Loucy (cell line): ENCODE data around the gene ARL16.

ENCODE experiments used
- H2AFZ ChIP-seq: fragments of 200-600 bp; sonication (generic); 2 replicates; pipeline ENCODE4 v1.6.0; 2016; ENCODE audit warnings: antibody characterized with exemption, mild to moderate bottlenecking, low read length, moderate library complexity
- H3F3A ChIP-seq: fragments of 200-600 bp; 2 replicates; pipeline ENCODE4 v1.6.0; 2016; ENCODE audit warnings: antibody characterized with exemption, low read depth, mild to moderate bottlenecking
- H3K27me3 ChIP-seq: fragments of 200-600 bp; sonication (generic); 2 replicates; pipeline ENCODE4 v1.6.1; 2014; ENCODE audit warnings: low read length, mild to moderate bottlenecking; ENCODE audit not compliant: insufficient read depth, poor library complexity, severe bottlenecking
- H3K36me3 ChIP-seq: fragments of 200-600 bp; sonication (generic); 2 replicates; pipeline ENCODE4 v1.6.1; 2016; ENCODE audit warnings: low read length; ENCODE audit not compliant: insufficient read depth
- H3K4me1 ChIP-seq: fragments of 200-600 bp; sonication (generic); 2 replicates; pipeline ENCODE4 v1.5.1; 2014; ENCODE audit warnings: low read length, mild to moderate bottlenecking; ENCODE audit not compliant: insufficient read depth, poor library complexity, severe bottlenecking
- H3K4me2 ChIP-seq: fragments of 200-600 bp; sonication (generic); 2 replicates; pipeline ENCODE4 v1.6.0; 2014; ENCODE audit warnings: antibody characterized with exemption, low read length, low read depth, mild to moderate bottlenecking; ENCODE audit not compliant: poor library complexity, severe bottlenecking
- H3K4me3 ChIP-seq: fragments of 200-600 bp; sonication (generic); 2 replicates; pipeline ENCODE4 v1.5.1; 2014; ENCODE audit warnings: low read length, mild to moderate bottlenecking, mixed read lengths; ENCODE audit not compliant: poor library complexity, severe bottlenecking
- H3K79me2 ChIP-seq: fragments of 200-600 bp; sonication (generic); 2 replicates; pipeline ENCODE4 v1.6.1; 2014; ENCODE audit warnings: low read length; ENCODE audit not compliant: insufficient read depth
- H3K9ac ChIP-seq: fragments of 200-600 bp; sonication (generic); 2 replicates; pipeline ENCODE4 v1.6.0; 2014; ENCODE audit warnings: mild to moderate bottlenecking, low read depth, low read length, moderate library complexity; ENCODE audit not compliant: poor library complexity, severe bottlenecking
- H3K9me2 ChIP-seq: fragments of 200-600 bp; sonication (generic); replicated peaks from 2 replicates; pipeline ENCODE4 v1.6.1; 2016; ENCODE audit warnings: low read depth, low read length, mixed read lengths
- H3K9me3 ChIP-seq: fragments of 200-600 bp; sonication (generic); 2 replicates; pipeline ENCODE4 v1.6.1; 2014; ENCODE audit warnings: mild to moderate bottlenecking, antibody characterized with exemption, low read length, low read depth; ENCODE audit not compliant: insufficient read depth
- H4K20me1 ChIP-seq: fragments of 200-600 bp; sonication (generic); 2 replicates; pipeline ENCODE4 v1.6.0; 2014; ENCODE audit warnings: antibody characterized with exemption, low read length, mild to moderate bottlenecking; ENCODE audit not compliant: insufficient read depth, poor library complexity, severe bottlenecking
- CTCF ChIP-seq: fragments of 200-600 bp; sonication (generic); conservative IDR thresholded peaks from 2 replicates; pipeline ENCODE4 v1.5.1; 2014; ENCODE audit warnings: mild to moderate bottlenecking, antibody characterized with exemption, low read length
- EZH2phosphoT487 ChIP-seq: fragments of 200-600 bp; IDR thresholded peaks from 2 replicates; pipeline ENCODE4 v1.6.1; 2018; ENCODE audit warnings: antibody characterized with exemption, mild to moderate bottlenecking, moderate library complexity, borderline replicate concordance

Gene ARL16

DNA sequence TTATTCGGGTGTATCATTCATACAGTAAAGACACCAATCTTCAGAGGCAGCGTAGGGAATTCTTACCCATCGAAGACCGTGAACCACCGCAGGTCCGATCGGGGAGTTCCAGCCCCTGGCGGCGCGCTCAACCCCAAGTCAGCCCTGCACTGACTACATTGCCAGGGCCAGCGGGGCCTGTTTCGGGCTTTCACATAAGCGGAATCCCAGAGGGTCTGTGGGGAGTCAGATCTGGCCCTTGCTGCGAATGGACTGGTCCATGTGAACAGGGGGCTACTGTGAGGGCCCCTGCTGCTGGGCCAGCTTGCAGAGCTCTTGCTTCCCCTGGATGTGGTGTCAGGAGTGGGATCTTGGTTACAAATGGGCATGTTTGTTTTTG is 34.9 kb downstream of the ARL16 start:
- H2AFZ ChIP-seq, result no peak overlapping the region
- H3K4me2 ChIP-seq, result no peak overlapping the region
- no peak overlapping the region for H3K4me3 ChIP-seq
- H3K9ac ChIP-seq, result no peak overlapping the region
- no peaks in the 10 kb centered on the region for H4K20me1 ChIP-seq
- no peaks in the 10 kb centered on the region for H3K27me3 ChIP-seq
- no peaks in the 10 kb centered on the region for H3F3A ChIP-seq
- H3K9me3 ChIP-seq, result no peaks in the 10 kb centered on the region
- TF ChIP-seq CTCF (no peak), EZH2phosphoT487 (no peak)
- H3K4me1 ChIP-seq, result peaks cover 11% of the 10 kb centered on the region
- H3K79me2 ChIP-seq, result no peaks in the 10 kb centered on the region
- H3K9me2 ChIP-seq, result no peaks in the 10 kb centered on the region
- H3K36me3 ChIP-seq, result no peaks in the 10 kb centered on the region

- H3K4me1 ChIP-seq, result peaks cover 6% of the 10 kb centered on the region
- no peaks in the 10 kb centered on the region for H4K20me1 ChIP-seq
- no peak overlapping the region for H2AFZ ChIP-seq
- no peaks in the 10 kb centered on the region for H3K79me2 ChIP-seq
- no peaks in the 10 kb centered on the region for H3K9me3 ChIP-seq
- no peak overlapping the region for H3K9ac ChIP-seq
- H3K9me2 ChIP-seq, result no peaks in the 10 kb centered on the region
- TF ChIP-seq EZH2phosphoT487 (no peak), CTCF (no peak)
- H3K36me3 ChIP-seq, result no peaks in the 10 kb centered on the region
- no peaks in the 10 kb centered on the region for H3F3A ChIP-seq
- no peak overlapping the region for H3K4me3 ChIP-seq
- no peak overlapping the region for H3K4me2 ChIP-seq
- H3K27me3 ChIP-seq, result no peaks in the 10 kb centered on the region
These were observed 35.4 kb downstream of the ARL16 start for GRCh38 chr17:81648013-81648706.

DNA sequence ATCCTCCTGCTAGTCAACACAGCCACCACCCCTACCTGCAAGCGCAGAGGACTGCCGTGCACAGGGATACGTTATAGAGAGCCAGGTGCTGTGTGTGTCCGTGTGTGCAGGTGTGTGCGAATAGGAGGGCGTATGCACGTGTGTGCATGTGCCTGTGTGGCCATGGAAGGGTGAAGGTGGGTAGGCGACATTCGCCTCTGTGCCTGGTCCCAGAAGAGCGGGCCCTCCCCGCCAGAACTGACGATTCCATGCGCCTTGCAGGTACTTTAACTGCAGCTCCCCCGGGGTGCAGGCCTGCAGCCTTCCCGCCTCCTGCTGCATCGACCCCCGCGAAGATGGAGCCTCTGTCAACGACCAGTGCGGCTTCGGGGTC is 36.0 kb downstream of the ARL16 start:
- Histone ChIP-seq H3F3A (no peaks in the 10 kb centered on the region), H3K9me3 (no peaks in the 10 kb centered on the region), H3K36me3 (no peaks in the 10 kb centered on the region), H3K9ac (no peak overlapping the region), H3K4me1 (peaks cover under 1% of the 10 kb centered on the region), H2AFZ (no peak overlapping the region), H3K27me3 (no peaks in the 10 kb centered on the region), H3K9me2 (no peaks in the 10 kb centered on the region), H3K79me2 (no peaks in the 10 kb centered on the region), H3K4me3 (no peak overlapping the region), H4K20me1 (no peaks in the 10 kb centered on the region), H3K4me2 (no peak overlapping the region)
- no peak for TF ChIP-seq EZH2phosphoT487
- no peak for TF ChIP-seq CTCF
